ENCODE results near the gene ZMYND15.

ZMYND15 gene

GRCh38 chr17:4750606-4751005 lies 11.0 kb downstream of the ZMYND15 start:
- no peak for TF ChIP-seq CTCF (IDR thresholded peaks at IDR 0.05; ENCODE audit: low read depth, low read length)
- no peak for DNase-seq (ENCODE audit: low read depth, low spot score)
- in situ Hi-C loops (cut with HindIII; ENCODE audit: low sequenced_read_pairs), result no loop called here
- H3K4me3 ChIP-seq (ENCODE audit: low read depth, low read length), result no peak overlapping the region

GRCh38 chr17:4751932-4752331 lies 12.3 kb downstream of the ZMYND15 start:
- no peak overlapping the region for H3K4me3 ChIP-seq (ENCODE audit: low read depth, low read length)
- no peak for TF ChIP-seq CTCF (IDR thresholded peaks at IDR 0.05; ENCODE audit: low read depth, low read length)
- in situ Hi-C loops (cut with HindIII; ENCODE audit: low sequenced_read_pairs), result no loop called here
- no peak for DNase-seq (ENCODE audit: low read depth, low spot score)

- no peak for TF ChIP-seq CTCF (IDR thresholded peaks at IDR 0.05; ENCODE audit: low read depth, low read length)
Observed at GRCh38 chr17:4753392-4753791, 13.8 kb downstream of the ZMYND15 start.

GRCh38 chr17:4759776-4760236 lies 20.2 kb downstream of the ZMYND15 start:
- TF ChIP-seq CTCF (IDR thresholded peaks at IDR 0.05; ENCODE audit: low read depth, low read length), result no peak
- no peak overlapping the region for H3K4me3 ChIP-seq (ENCODE audit: low read depth, low read length)
- no peak for DNase-seq (ENCODE audit: low read depth, low spot score)
- in situ Hi-C loops (cut with HindIII; ENCODE audit: low sequenced_read_pairs), result no loop called here

More at GRCh38 chr17:4753392-4753791, 13.8 kb downstream of the ZMYND15 start:
- no peak overlapping the region for H3K4me3 ChIP-seq (ENCODE audit: low read depth, low read length)
- DNase-seq (ENCODE audit: low read depth, low spot score), result no peak
- in situ Hi-C loops (cut with HindIII; ENCODE audit: low sequenced_read_pairs), result no loop called here

- no peak for DNase-seq (ENCODE audit: low read depth, low spot score)
- no peak overlapping the region for H3K4me3 ChIP-seq (ENCODE audit: low read depth, low read length)
- in situ Hi-C loops (cut with HindIII; ENCODE audit: low sequenced_read_pairs), result no loop called here
Observed at GRCh38 chr17:4764595-4764994, 25.0 kb downstream of the ZMYND15 start.

GRCh38 chr17:4766201-4766600 lies 26.6 kb downstream of the ZMYND15 start:
- no peak for TF ChIP-seq CTCF (IDR thresholded peaks at IDR 0.05; ENCODE audit: low read depth, low read length)
- in situ Hi-C loops (cut with HindIII; ENCODE audit: low sequenced_read_pairs), result no loop called here
- DNase-seq (ENCODE audit: low read depth, low spot score), result no peak
- H3K4me3 ChIP-seq (ENCODE audit: low read depth, low read length), result no peak overlapping the region

More at GRCh38 chr17:4764595-4764994, 25.0 kb downstream of the ZMYND15 start:
- no peak for TF ChIP-seq CTCF (IDR thresholded peaks at IDR 0.05; ENCODE audit: low read depth, low read length)

- TF ChIP-seq CTCF (IDR thresholded peaks at IDR 0.05; ENCODE audit: low read depth, low read length), result no peak
- H3K4me3 ChIP-seq (ENCODE audit: low read depth, low read length), result no peak overlapping the region
- in situ Hi-C loops (cut with HindIII; ENCODE audit: low sequenced_read_pairs), result no loop called here
- no peak for DNase-seq (ENCODE audit: low read depth, low spot score)
Observed at GRCh38 chr17:4766723-4767122, 27.1 kb downstream of the ZMYND15 start.
